GM12864 (cell line): ENCODE data around the gene RFTN1.

Experiments used
- DNase-seq: peaks from one replicate; pipeline ENCODE4 v3.0.0-alpha.2; 2011; ENCODE audit warnings: low read depth
- H3K4me3 ChIP-seq: 2 replicates; pipeline ENCODE4 v1.5.1; 2011; ENCODE audit warnings: mild to moderate bottlenecking, low read depth, low read length, control low read depth
- TF ChIP-seq, protein P1 (sequence below): IDR thresholded peaks from 2 replicates; pipeline ENCODE4 v1.5.1; 2011; ENCODE audit warnings: low read depth, mild to moderate bottlenecking, moderate library complexity, low read length, control low read depth, inconsistent platforms; ENCODE audit errors: missing control alignments

RFTN1 gene

DNA sequence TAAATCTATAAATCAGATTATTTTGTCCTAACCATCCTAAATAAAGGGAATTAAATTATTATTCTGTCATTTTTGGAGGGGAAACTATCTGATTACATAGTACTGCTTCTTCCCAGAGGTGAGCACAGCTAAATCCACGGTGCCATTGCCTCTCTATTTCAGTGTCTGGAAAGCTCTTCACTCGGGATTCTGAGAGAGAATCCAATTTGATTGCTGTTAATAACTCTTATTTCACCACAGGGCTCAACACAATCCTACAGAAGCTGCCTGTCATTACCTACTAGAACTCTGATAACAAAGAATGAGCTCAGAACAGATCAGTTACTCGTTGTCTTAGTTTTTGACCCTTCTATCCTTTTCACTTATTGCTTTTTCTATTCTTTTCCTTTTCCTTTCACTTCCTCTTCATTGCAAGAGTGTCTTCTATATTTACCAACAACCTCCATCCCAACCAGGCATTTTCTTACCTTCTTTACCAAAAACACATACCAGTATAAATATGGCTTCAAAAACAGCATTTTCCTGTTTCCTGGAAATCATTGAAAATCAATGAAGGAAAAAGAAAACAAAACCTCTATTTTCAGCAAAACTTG is 218.1 kb downstream of the RFTN1 start:
- no peak overlapping the region for H3K4me3 ChIP-seq
- TF ChIP-seq, protein P1, sequence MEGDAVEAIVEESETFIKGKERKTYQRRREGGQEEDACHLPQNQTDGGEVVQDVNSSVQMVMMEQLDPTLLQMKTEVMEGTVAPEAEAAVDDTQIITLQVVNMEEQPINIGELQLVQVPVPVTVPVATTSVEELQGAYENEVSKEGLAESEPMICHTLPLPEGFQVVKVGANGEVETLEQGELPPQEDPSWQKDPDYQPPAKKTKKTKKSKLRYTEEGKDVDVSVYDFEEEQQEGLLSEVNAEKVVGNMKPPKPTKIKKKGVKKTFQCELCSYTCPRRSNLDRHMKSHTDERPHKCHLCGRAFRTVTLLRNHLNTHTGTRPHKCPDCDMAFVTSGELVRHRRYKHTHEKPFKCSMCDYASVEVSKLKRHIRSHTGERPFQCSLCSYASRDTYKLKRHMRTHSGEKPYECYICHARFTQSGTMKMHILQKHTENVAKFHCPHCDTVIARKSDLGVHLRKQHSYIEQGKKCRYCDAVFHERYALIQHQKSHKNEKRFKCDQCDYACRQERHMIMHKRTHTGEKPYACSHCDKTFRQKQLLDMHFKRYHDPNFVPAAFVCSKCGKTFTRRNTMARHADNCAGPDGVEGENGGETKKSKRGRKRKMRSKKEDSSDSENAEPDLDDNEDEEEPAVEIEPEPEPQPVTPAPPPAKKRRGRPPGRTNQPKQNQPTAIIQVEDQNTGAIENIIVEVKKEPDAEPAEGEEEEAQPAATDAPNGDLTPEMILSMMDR, result no peak
- DNase-seq, result no peak

DNA sequence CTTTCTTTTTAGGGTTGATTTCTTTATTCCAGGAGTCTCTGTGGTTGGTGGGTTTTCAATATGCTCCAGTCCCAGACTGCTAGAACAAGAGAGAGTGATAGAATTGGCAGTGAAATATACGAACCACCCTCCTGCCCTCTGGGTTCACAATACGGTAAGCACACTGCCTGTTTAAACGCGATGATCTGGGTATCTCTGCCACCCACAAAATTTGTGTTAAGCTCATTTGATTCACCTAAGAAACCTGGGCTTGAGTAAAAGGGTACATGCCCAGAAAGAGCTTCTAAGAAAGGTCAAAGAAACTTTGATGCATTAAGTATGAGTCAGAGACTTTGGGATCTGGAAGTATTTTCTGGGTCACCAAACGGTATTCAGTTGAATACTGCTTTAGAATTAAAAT is 218.7 kb downstream of the RFTN1 start:
- no peak overlapping the region for H3K4me3 ChIP-seq
- no peak for DNase-seq
- TF ChIP-seq, protein P1, result no peak

DNA sequence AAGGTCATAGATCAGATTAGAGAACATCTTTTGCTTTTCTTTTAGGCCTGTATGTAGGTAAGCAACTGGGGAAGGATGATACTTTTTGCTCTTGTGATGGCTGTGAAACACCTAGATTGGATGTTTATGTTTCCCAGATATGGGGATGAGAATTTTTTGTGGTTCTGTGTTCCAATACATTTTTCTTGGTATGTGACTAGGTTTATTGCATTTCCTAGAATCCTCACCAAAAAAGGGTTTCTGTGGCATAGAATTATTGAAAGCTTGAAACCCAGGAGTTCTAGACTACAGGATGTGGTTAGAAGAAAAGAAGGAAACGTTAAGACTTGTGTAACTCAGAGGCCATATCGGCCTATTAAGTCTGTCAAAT is 222.7 kb downstream of the RFTN1 start:
- no peak for DNase-seq
- H3K4me3 ChIP-seq, result no peak overlapping the region
- TF ChIP-seq, protein P1, result no peak

DNA sequence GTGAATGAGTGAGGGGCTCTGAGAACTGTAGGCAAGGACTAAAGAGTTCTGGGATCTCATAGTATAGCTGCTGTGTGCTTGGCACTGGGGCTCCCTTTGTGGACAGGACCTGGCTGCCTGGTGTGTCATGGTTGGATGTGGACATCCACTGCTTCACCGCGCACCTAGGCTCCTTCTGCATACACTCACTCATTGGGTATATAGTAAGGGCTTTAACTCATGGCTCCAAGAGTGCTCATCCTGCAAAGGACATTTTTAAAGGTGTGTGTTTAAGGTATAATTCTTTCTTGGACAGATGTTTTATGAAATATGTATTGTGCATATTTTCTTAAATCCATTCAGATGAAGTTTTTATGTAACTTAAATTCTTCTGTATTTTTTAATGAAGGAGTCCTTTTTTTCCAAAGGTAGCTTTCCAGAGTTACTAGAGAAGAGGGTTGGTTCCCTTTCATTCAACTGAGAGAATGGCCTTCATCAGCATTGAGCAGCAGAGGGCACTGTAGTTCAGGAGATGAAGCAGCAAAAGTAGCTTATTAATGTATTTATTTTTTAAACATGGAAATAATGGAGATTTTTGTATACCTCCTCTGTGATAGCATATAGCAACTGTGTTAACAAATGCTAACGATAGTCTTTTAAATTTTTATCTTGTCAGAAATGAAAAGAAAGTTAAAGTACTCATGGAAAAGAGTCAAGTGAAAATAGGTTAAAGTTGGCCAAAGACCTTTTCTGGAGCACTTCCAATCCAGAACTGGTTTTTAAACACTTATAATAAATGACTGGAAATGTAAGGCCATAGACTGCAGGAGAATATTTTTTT is 223.3 kb downstream of the RFTN1 start:
- no peak for DNase-seq
- no peak overlapping the region for H3K4me3 ChIP-seq
- TF ChIP-seq, protein P1, result peak; percentile 68

DNA sequence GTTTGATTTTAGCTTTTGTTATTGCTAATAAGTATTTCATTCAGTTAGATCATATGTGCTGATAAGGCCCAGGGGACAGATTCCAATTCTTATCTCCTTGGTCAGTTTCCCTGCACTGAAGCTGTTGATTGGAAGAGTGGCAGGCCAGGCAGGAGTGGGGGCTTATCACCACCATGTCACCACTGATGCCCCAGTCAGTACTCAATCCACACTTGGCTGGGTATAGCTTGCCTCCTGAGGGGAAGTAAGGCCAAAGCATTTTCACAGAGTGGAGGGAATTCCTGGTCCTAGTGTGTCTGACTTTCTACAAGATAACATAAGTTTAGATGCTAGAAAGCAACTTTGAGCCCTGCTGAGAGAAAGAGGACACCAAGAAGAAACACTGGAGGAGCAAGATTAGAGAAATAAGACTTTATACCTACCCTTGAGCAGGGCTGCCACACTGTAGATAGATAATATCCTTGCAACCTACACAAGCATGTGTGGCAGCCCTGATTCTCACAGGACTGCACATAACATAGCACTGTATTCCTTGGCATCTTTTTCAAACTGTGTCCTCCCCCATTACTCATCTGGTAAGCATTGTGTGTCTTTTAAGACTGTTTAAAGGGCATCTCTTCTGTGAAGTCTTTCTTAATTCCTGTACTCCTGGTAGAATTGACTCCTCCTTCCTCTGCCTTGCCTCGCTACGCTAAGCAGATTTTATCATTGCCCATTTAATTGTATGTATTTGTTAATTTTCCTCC is 224.2 kb downstream of the RFTN1 start:
- TF ChIP-seq, protein P1, result no peak
- H3K4me3 ChIP-seq, result no peak overlapping the region
- no peak for DNase-seq

DNA sequence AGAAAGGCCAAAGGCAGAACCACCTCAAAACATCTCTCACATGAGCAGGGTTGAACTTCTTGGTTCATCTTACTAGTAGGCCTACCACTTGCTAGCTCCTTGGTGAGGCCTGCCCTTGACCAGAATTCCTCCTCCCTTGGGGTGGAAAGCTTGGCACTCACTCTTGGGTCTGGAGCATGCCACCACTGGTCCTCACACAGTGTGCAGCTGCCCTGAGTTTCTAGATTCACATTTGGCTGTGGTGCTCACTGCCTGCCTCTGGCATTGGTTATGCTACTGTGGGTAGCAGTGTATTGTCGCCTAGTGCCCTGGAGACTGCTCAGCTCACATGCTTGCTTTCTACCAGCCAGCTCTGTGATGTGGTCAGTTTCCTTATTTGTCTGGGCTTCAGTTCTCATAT is 224.8 kb downstream of the RFTN1 start:
- no peak overlapping the region for H3K4me3 ChIP-seq
- TF ChIP-seq, protein P1, result no peak
- no peak for DNase-seq
